ENCODE data around the gene AGBL4.
"Not testable (repeated sequence)": the region's sequence is repeated elsewhere in the genome, so short reads cannot be mapped to it uniquely, and the experiment has no call there.

The AGBL4 gene

GRCh38 chr1:49294539-49294938 lies 729.2 kb downstream of the AGBL4 start:
- DNase-seq = no peak

- no peak for DNase-seq
Measured at GRCh38 chr1:49293016-49293415, 730.7 kb downstream of the AGBL4 start.

- not testable (repeated sequence) for DNase-seq
Measured at GRCh38 chr1:49257211-49258049, 766.3 kb downstream of the AGBL4 start.

- DNase-seq = no peak
Measured at GRCh38 chr1:49252917-49253316, 770.8 kb downstream of the AGBL4 start.

- no peak for DNase-seq
Measured at GRCh38 chr1:49251019-49251784, 772.6 kb downstream of the AGBL4 start.

- DNase-seq = no peak
Measured at GRCh38 chr1:49240709-49241221, 783.0 kb downstream of the AGBL4 start.

GRCh38 chr1:49234988-49235387 lies 788.8 kb downstream of the AGBL4 start:
- DNase-seq = no peak

GRCh38 chr1:49229555-49229954 lies 794.2 kb downstream of the AGBL4 start:
- no peak for DNase-seq

- no peak for DNase-seq
Measured at GRCh38 chr1:49226758-49227157, 797.0 kb downstream of the AGBL4 start.

GRCh38 chr1:49225464-49225863 lies 798.3 kb downstream of the AGBL4 start:
- DNase-seq = no peak

GRCh38 chr1:49213301-49213700 lies 810.5 kb downstream of the AGBL4 start:
- DNase-seq = no peak

GRCh38 chr1:49208712-49209111 lies 815.0 kb downstream of the AGBL4 start:
- no peak for DNase-seq

GRCh38 chr1:49204720-49205119 lies 819.0 kb downstream of the AGBL4 start:
- no peak for DNase-seq

GRCh38 chr1:49200738-49201137 lies 823.0 kb downstream of the AGBL4 start:
- no peak for DNase-seq

GRCh38 chr1:49199564-49199963 lies 824.2 kb downstream of the AGBL4 start:
- DNase-seq = no peak

- no peak for DNase-seq
Measured at GRCh38 chr1:49197081-49197480, 826.7 kb downstream of the AGBL4 start.

GRCh38 chr1:49190138-49190537 lies 833.6 kb downstream of the AGBL4 start:
- DNase-seq = peak; percentile 13

GRCh38 chr1:49187056-49187455 lies 836.7 kb downstream of the AGBL4 start:
- no peak for DNase-seq

- DNase-seq = no peak
Measured at GRCh38 chr1:49185450-49185980, 838.2 kb downstream of the AGBL4 start.

- no peak for DNase-seq
Measured at GRCh38 chr1:49183489-49183888, 840.3 kb downstream of the AGBL4 start.

- DNase-seq = no peak
Measured at GRCh38 chr1:49181033-49181432, 842.7 kb downstream of the AGBL4 start.

GRCh38 chr1:49171941-49172593 lies 851.7 kb downstream of the AGBL4 start:
- DNase-seq = no peak

GRCh38 chr1:49166031-49166430 lies 857.7 kb downstream of the AGBL4 start:
- no peak for DNase-seq
